Fibroblast of skin of right biceps (primary cell): Measurements from ENCODE around the gene ADPGK.
"Not testable (repeated sequence)": the region's sequence is repeated elsewhere in the genome, so short reads cannot be mapped to it uniquely, and the experiment has no call there.

Source experiments
- DNase-seq: peaks from one replicate; pipeline ENCODE4 v3.0.0-alpha.2; 2013

The ADPGK gene

DNA sequence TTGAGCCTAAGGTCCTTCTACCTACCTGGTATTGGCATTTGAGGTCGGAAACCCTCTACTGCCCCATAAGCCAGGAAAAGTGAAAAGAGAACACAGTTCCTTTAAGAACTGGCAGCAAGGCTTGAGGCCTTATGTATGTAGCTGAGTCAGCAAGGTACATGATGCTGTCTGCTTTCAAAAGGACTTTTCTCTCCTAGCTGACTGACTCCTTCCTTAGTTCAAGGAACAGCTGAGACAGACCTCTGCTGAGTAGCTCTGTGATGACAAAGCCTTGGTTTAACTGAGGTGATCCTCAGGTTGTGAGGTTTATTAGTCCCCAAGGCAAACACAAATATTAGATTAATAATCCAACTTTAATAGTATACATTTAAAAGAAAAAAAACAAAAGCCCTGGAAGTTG lies 45.8 kb downstream of the ADPGK start:
- no peak for DNase-seq

DNA sequence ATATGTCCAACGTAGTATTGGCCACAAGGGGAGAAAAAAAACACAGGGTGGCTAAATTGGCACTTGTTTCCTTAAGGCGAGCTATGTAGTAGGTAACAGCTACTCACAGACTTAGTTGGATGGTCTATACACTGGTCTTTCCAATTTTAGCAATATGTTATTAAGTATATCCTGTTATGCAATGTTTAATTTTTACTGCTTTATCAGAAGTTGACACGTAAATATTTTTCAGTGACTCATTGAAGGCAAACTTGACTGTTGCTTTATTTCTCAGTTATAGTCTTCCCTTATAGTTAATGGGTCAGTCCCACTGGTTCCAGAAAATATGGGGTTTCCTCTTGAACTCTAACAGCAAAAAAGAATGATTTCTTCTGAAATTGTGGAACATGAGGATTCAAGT lies 46.5 kb downstream of the ADPGK start:
- no peak for DNase-seq

GRCh38 chr15:72735111-72735510 lies 48.4 kb downstream of the ADPGK start:
- no peak for DNase-seq

DNA sequence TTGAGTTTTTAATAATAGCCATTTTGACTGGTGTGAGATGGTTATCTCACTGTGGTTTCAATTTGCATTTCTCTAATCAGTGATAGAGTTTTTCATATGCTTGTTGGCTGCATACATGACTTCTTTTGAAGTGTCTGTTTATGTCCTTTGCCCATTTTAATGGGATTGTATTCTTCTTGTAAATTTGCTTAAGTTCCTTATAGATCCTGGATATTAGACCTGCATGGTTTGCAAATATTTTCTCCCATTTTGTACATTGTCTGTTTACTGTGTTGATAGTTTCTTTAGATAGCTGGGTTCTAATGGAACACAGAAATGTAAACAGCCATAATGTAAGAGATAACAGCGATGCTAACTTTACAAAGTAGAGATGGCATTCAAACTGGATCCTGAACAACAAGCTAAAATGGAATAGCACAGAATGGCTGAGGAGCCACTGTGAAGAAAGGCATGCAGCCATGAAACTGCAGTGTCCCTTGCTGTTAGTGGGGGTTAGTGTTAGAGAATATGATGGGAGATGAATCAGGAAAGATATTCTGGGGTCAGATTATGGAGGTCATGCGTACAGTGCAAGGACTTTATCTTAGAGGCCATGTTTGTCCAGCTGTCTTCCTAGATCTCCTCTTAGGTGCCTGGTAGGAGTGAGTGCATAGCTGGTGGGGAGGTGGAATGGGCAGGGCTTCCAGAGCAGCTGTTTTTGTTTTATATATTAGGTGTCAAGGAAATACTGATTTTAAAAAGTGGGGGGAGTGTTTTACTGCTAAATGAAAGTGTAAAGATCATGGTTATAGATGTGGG lies 49.4 kb downstream of the ADPGK start:
- DNase-seq, result no peak

GRCh38 chr15:72732516-72732915 lies 51.0 kb downstream of the ADPGK start:
- DNase-seq, result no peak

DNA sequence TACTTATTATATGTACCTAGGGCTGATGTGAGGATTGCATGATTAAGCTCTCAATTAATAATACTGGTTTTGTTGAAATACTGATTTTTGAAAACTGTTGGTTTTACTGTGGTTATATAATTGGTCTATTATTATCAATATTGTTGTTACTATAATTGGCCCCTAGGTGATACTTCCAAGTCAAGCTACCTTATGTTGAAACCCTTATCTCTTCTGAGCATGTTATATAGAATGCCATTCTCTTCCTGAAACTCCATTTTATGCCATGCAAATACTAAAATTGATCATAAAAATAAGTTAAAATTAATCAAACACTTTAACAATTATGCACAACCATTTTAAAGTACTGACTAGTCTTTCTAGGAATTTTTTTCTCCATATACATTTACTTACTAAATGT lies 51.5 kb downstream of the ADPGK start:
- no peak for DNase-seq

- DNase-seq, result no peak
Observed at GRCh38 chr15:72728821-72729220, 54.7 kb downstream of the ADPGK start.

DNA sequence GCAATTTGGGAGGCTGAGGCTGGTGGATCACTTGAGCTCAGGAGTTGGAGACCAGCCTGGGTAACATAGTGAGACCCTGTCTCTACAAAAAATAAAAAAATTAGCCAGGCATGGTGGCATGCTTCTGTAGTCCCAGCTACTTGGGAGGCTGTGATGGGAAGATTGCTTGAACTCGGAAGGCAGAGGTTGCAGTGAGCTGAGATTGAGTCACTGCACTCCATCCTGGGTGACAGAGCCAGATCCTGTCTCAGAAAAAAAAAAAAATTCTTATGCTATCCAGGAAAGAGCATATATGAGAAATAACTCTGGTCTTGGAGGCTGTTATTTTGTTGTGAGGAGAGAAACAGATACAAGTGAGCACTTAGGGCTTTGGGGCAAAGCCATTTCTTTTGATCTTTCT lies 55.3 kb downstream of the ADPGK start:
- DNase-seq, result not testable (repeated sequence)

DNA sequence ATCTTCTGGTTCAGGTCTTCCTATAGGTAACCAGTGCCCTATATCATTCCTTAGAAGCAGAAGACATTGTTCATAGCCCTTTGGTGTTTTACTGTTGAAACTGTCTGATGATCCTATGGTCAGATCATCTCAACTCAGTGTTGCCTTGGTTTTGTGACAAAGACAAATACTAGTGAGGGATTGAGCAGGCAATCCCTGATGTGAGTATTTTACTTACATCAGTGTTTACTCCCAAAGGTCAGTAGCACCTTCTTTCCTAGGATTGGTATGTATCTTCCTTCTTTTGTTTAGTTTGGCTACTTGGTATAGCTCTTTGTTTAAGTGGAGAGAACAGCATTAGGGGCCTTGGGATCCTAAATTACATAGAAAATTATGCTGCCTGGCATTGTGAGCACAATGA lies 56.4 kb downstream of the ADPGK start:
- no peak for DNase-seq

DNA sequence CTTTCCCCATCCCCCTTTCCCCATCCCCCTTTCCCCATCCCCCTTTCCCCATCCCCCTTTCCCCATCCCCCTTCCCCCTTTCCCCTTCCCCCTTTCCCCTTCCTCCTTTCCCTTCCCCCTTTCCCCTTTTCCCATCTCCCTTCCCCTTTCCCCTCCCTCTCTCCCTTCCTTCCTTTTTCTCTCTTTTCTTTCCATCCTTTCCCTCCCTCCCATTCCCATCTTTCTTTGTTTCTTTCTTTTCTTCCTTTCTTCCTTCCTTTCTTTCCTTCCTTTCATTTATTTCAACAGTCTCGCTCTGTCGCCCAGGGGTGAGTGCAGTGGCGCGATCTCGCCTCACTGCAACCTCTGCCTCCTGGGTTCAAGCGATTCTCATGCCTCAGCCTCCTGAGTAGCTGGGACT lies 57.7 kb downstream of the ADPGK start:
- not testable (repeated sequence) for DNase-seq

- no peak for DNase-seq
Observed at GRCh38 chr15:72725446-72725845, 58.1 kb downstream of the ADPGK start.

- DNase-seq, result peak; percentile 5
Observed at GRCh38 chr15:72724028-72724427, 59.5 kb downstream of the ADPGK start.

DNA sequence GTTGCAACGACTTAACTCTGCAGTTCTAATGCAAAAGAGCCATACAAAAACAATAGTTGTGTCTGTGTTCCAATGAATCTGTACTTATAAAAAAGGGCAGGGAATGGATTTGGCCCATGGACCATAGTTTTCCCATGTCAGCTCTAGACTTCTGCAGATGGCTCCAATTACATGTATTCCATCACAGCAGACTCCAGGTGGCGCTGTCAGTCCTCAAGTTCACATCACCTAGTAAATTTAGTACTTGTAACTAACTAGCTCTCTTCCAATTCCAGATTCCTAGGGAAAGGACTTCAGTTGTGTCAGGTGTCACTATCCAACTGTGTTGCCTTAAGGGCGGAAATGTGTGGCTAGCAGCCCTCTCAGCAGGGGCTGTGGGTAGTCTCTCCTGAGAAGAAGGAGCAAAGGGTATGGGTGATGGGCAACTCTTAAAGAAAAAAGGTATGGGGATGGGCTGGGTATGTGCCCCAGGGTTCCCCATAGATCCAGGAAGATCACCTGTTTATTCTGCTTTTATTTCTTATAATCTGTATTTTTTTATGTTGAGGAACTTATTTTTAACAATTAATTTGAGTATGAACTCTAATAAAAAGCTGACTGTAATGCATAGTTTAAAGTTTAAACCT lies 61.4 kb downstream of the ADPGK start:
- DNase-seq, result peak; percentile 65

DNA sequence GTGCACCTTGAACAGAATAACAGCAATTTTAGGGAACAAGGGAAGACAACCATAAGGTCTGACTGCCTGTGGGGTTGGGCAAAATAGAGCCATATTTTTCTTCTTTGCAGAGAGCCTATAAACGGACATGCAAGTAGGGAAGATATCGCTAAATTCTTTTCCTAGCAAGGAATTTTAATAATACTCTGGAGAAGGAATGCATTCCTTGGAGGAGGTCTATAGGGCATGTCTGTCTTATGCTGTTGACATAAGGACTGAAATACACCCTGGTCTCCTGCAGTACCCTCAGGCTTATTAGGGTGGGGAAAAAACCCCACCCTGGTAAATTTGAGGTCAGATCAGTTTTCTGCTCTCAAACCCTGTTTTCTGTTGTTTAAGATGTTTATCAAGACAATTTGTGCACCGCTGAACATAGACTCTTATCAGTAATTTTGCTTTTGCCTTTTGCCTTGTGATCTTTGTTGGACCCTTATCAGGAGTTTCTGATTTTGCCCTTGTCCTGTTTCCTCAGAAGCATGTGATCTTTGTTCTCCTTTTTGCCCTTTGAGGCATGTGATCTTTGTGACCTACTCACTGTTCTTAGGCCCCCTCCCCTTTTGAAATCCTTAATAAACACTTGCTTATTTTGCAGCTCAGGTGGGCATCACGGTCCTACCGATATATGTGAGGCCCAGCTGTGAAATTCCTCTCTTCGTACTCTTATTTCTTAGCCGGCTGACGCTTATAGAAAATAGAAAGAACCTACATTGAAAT lies 74.8 kb downstream of the ADPGK start:
- DNase-seq, result peak; percentile 15

- peak; percentile 66 for DNase-seq
Observed at GRCh38 chr15:72706266-72706665, 77.3 kb downstream of the ADPGK start.
